PC-3 (cell line): Measurements from ENCODE around the gene TMEM184A. TPM values are rescaled to one million over a fixed set of nuclear protein-coding genes. Genes with fewer than 3 reads are reported as not detected.

Source experiments
- ATAC-seq: fragments of 200-7000 bp; cut with Tn5 transposase; 2 replicates; pipeline ENCODE4 v1.9.1; 2020; ENCODE audit warnings: mild to moderate bottlenecking, moderate library complexity
- BruUV-seq: library from RNA; stranded (reverse); fragments of 400-500 nt; replicated peaks from 2 replicates; lab custom pipeline; 2021; lab: Mats Ljungman, UMichigan
- CTCF ChIA-PET: fragments of 300-600 bp; sonication (Branson Sonifier 250); formaldehyde crosslinking; loops from one replicate; lab custom pipeline; 2022; ENCODE audit warnings: antibody characterized with exemption; lab: Charles Lee
- POLR2A ChIA-PET: fragments of 300-600 bp; sonication (Branson Sonifier 250); formaldehyde crosslinking; loops from one replicate; lab custom pipeline; 2022; ENCODE audit warnings: antibody characterized with exemption; ENCODE audit not compliant: unreplicated experiment; lab: Charles Lee
- DNase-seq: peaks from one replicate; pipeline ENCODE4 v3.0.0-alpha.2; 2015
- H2AFZ ChIP-seq: fragments of 300-600 bp; sonication (generic); 2 replicates; pipeline ENCODE4 v1.6.0; 2016; ENCODE audit warnings: antibody characterized with exemption, low read length
- H3F3A ChIP-seq: fragments of 300-600 bp; sonication (generic); one replicate; pipeline ENCODE4 v1.6.0; 2017; ENCODE audit warnings: antibody characterized with exemption, low read length, control low read depth, mild to moderate bottlenecking; ENCODE audit not compliant: unreplicated experiment
- H3K27ac ChIP-seq: fragments of 300-600 bp; sonication (generic); 2 replicates; pipeline ENCODE4 v1.5.1; 2016; ENCODE audit warnings: mild to moderate bottlenecking, low read length
- H3K27me3 ChIP-seq: fragments of 300-600 bp; sonication (generic); 2 replicates; pipeline ENCODE4 v1.6.1; 2016; ENCODE audit warnings: low read length, mixed read lengths
- H3K36me3 ChIP-seq: fragments of 300-600 bp; sonication (generic); 2 replicates; pipeline ENCODE4 v1.6.1; 2016; ENCODE audit warnings: low read depth, mixed run types, low read length, mixed read lengths
- H3K4me1 ChIP-seq: fragments of 300-600 bp; sonication (generic); 2 replicates; pipeline ENCODE4 v1.5.1; 2016; ENCODE audit warnings: low read length; ENCODE audit not compliant: insufficient read depth
- H3K4me2 ChIP-seq: fragments of 300-600 bp; sonication (generic); 2 replicates; pipeline ENCODE4 v1.6.0; 2016; ENCODE audit warnings: low read length
- H3K4me3 ChIP-seq: fragments of 300-600 bp; sonication (generic); 2 replicates; pipeline ENCODE4 v1.5.1; 2016; ENCODE audit warnings: mild to moderate bottlenecking, low read length, mixed read lengths
- H3K79me2 ChIP-seq: fragments of 300-600 bp; sonication (generic); 2 replicates; pipeline ENCODE4 v1.6.1; 2017; ENCODE audit warnings: low read length, mixed read lengths
- H3K9ac ChIP-seq: fragments of 300-600 bp; sonication (generic); 2 replicates; pipeline ENCODE4 v1.6.0; 2016; ENCODE audit warnings: mild to moderate bottlenecking, low read length
- H3K9me2 ChIP-seq: fragments of 300-600 bp; sonication (generic); replicated peaks from 2 replicates; pipeline ENCODE4 v1.6.1; 2016; ENCODE audit warnings: mixed run types, low read length, mixed read lengths
- H3K9me3 ChIP-seq: fragments of 300-600 bp; sonication (generic); 2 replicates; pipeline ENCODE4 v1.6.1; 2016; ENCODE audit warnings: low read length, mixed read lengths
- H4K20me1 ChIP-seq: fragments of 300-600 bp; sonication (generic); 2 replicates; pipeline ENCODE4 v1.6.1; 2016; ENCODE audit warnings: low read length, mixed read lengths
- CTCF ChIP-seq: fragments of 300-600 bp; sonication (generic); conservative IDR thresholded peaks from 2 replicates; pipeline ENCODE4 v1.5.1; 2017; ENCODE audit warnings: antibody characterized with exemption, low read depth, mild to moderate bottlenecking, low read length
- EZH2 ChIP-seq: fragments of 300-600 bp; sonication (generic); IDR thresholded peaks from one replicate; pipeline ENCODE4 v1.6.1; 2017; ENCODE audit warnings: antibody characterized with exemption, mild to moderate bottlenecking, low read length; ENCODE audit not compliant: unreplicated experiment
- EZH2phosphoT487 ChIP-seq: fragments of 300-600 bp; sonication (generic); IDR thresholded peaks from 2 replicates; pipeline ENCODE4 v1.6.1; 2018; ENCODE audit warnings: mild to moderate bottlenecking, antibody characterized with exemption, low read length, borderline replicate concordance
- intact Hi-C: fragments of 100-400 bp; cut with micrococcal nuclease; formaldehyde crosslinking; loops from 2 replicates; pipeline ENCODE4 v1.9.0; 2023
- total RNA-seq: library from RNA; depleted of rRNA; stranded (reverse); fragments of >200 nt; gene quantifications from 2 replicates; pipeline ENCODE4 v1.2.3, GENCODE V29; 2014

TMEM184A gene
- total RNA-seq, 1 experiment from 2014 or later: 23.1 TPM

- peak within 1 kb of the TSS; percentile 90 for H3K4me2 ChIP-seq
- peak within 1 kb of the TSS; percentile 99 for H3K27ac ChIP-seq
- peaks cover 42% of the 10 kb centered on the region for H3K4me1 ChIP-seq
- ATAC-seq: peak; percentile 61
- H3K9me3 ChIP-seq: no peaks in the 10 kb centered on the region
- H3K9me2 ChIP-seq: no peaks in the 10 kb centered on the region
- peak within 1 kb of the TSS; percentile 71 for H2AFZ ChIP-seq
- H3K36me3 ChIP-seq: peaks cover 4% of the 10 kb centered on the region; the same call in 1 of the 2 replicates
- no peaks in the 10 kb centered on the region for H3K27me3 ChIP-seq
- intact Hi-C loops: loop anchor here (10.0 kb wide), 1 partner anchor 785 kb away; the partner anchor contains the start of gene EIF3B
- POLR2A ChIA-PET: interaction anchor here (0.5 to 0.6 kb wide), 2 partner anchors 369 to 786 kb away, joined by 3 to 9 read pairs; no protein-coding TSS in a partner anchor
- H4K20me1 ChIP-seq: no peaks in the 10 kb centered on the region
- CTCF ChIA-PET: no interaction called here
- peak within 1 kb of the TSS; percentile 75 for H3K4me3 ChIP-seq
- BruUV-seq: TSS peak; percentile 38
- H3K79me2 ChIP-seq: peaks cover 31% of the 10 kb centered on the region
- H3K9ac ChIP-seq: peak within 1 kb of the TSS; percentile 100
- no peak for TF ChIP-seq EZH2
- peak; percentile 31; the same call in 1 of the 2 replicates for TF ChIP-seq CTCF
- TF ChIP-seq EZH2phosphoT487: no peak
- DNase-seq: peak; percentile 88
- H3F3A ChIP-seq: peaks cover 5% of the 10 kb centered on the region
These were observed 14.0 kb upstream of the TMEM184A start, which contains the start of gene PSMG3 for GRCh38 chr7:1569833-1570632. Gene PSMG3 (minus strand): TSS chr7:1570032. CDS start chr7:1569339, 693 bp downstream.

GRCh38 chr7:1569440-1569832 lies 13.4 kb upstream of the TMEM184A start:
- Histone ChIP-seq H3F3A (peaks cover 5% of the 10 kb centered on the region), H3K9ac (peak overlapping the region; percentile 100), H3K9me3 (no peaks in the 10 kb centered on the region), H2AFZ (peak overlapping the region; percentile 53; the same call in 1 of the 2 replicates), H3K9me2 (no peaks in the 10 kb centered on the region), H3K4me3 (peak overlapping the region; percentile 75), H3K27ac (peak overlapping the region; percentile 99), H3K4me2 (peak overlapping the region; percentile 90), H4K20me1 (no peaks in the 10 kb centered on the region), H3K79me2 (peaks cover 31% of the 10 kb centered on the region), H3K4me1 (peaks cover 43% of the 10 kb centered on the region), H3K27me3 (no peaks in the 10 kb centered on the region), H3K36me3 (peaks cover 5% of the 10 kb centered on the region; the same call in 1 of the 2 replicates)
- CTCF ChIA-PET: no interaction called here
- ATAC-seq (no peak; the same call in 1 of the 2 replicates), DNase-seq (no peak)
- TF ChIP-seq EZH2phosphoT487: no peak
- TF ChIP-seq EZH2: no peak
- no peak for TF ChIP-seq CTCF
- no TSS peak for BruUV-seq
- POLR2A ChIA-PET: no interaction called here
- intact Hi-C loops: no loop called here
